Dermis blood vessel endothelial cell (primary cell): ENCODE measurements around the gene MED8. TPM values are rescaled to one million over a fixed set of nuclear protein-coding genes. Genes with fewer than 3 reads are reported as not detected.

Experiments used
- DNase-seq: peaks from one replicate; pipeline ENCODE4 v3.0.0; 2010
- total RNA-seq: library from RNA; depleted of rRNA; stranded (reverse); fragments of >200 nt; gene quantifications from 2 replicates; pipeline ENCODE4 v1.2.3, GENCODE V29; 2014

MED8 gene
- 45.9 and 51.9 TPM in 2 replicates for total RNA-seq

- peak; percentile 97 for DNase-seq
These were observed at the start of gene MED8, which contains the start of gene SZT2 for GRCh38 chr1:43389326-43390313. TSS of gene MED8 (minus strand) at chr1:43389800. CDS start at chr1:43389764, 36 bp downstream. TSS of gene SZT2 (plus strand) at chr1:43389899. CDS start at chr1:43389969, 70 bp downstream.

- no peak for DNase-seq
These were observed 49.5 kb upstream of the MED8 start for GRCh38 chr1:43438953-43439581.

GRCh38 chr1:43438576-43438952, 49.0 kb upstream of the MED8 start:
- DNase-seq, result no peak

- no peak for DNase-seq
These were observed 48.4 kb upstream of the MED8 start for GRCh38 chr1:43438006-43438405.

- DNase-seq, result no peak
These were observed 47.7 kb upstream of the MED8 start for GRCh38 chr1:43437031-43437973.

GRCh38 chr1:43436371-43436770, 46.8 kb upstream of the MED8 start:
- DNase-seq, result no peak

- DNase-seq, result no peak
These were observed 45.8 kb upstream of the MED8 start for GRCh38 chr1:43435146-43436145.

- DNase-seq, result no peak
These were observed 44.7 kb upstream of the MED8 start for GRCh38 chr1:43434256-43434655.

- no peak for DNase-seq
These were observed 43.3 kb upstream of the MED8 start for GRCh38 chr1:43432907-43433306.

- DNase-seq, result no peak
These were observed 42.7 kb upstream of the MED8 start for GRCh38 chr1:43432171-43432860.

- DNase-seq, result no peak
These were observed 42.1 kb upstream of the MED8 start for GRCh38 chr1:43431676-43432075.

- no peak for DNase-seq
These were observed 41.2 kb upstream of the MED8 start for GRCh38 chr1:43430831-43431230.

GRCh38 chr1:43427941-43428340, 38.3 kb upstream of the MED8 start:
- no peak for DNase-seq

GRCh38 chr1:43427524-43427923, 37.9 kb upstream of the MED8 start:
- no peak for DNase-seq

- DNase-seq, result no peak
These were observed 36.6 kb upstream of the MED8 start for GRCh38 chr1:43426221-43426620.

- no peak for DNase-seq
These were observed 35.4 kb upstream of the MED8 start for GRCh38 chr1:43425045-43425444.

- DNase-seq, result no peak
These were observed 34.3 kb upstream of the MED8 start for GRCh38 chr1:43423672-43424550.

- no peak for DNase-seq
These were observed 33.5 kb upstream of the MED8 start for GRCh38 chr1:43422995-43423671.
